Stimulated activated CD4-positive, alpha-beta T cell treated with anti-CD3 and anti-CD28 coated beads, Interleukin-12 subunit alpha, Interleukin-12 subunit beta, amount 100 ng/mL, for 24 hours (primary cell): ENCODE results near the gene OR5L1.

Experiments
- DNase-seq, 2 experiments: peaks; one replicate each; pipeline ENCODE4 v3.0.0-alpha.2; 2020; ENCODE audit warnings: low read depth in 2 of 2

OR5L1 gene

DNA sequence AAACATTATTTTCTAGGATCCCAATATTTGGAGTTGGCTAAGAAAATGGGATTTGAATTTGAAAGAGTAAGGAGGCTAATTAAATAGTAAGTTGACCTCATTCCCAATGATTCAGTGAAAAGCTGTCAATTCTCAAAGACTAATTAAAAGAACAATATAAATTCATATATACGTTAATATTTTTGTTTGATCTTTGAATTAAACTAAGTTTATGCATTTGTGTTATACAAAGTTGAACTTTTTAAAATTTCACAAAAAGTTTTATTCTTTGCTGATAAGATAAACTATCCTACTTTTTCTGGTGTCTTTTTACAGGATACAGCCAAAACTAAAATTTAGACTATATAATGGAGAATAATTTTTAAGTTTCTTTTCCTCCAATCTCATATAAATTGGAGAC is at the start of gene OR5L1:
Gene OR5L1 (plus strand): TSS at position 301 of the 400 bp plus-strand sequence. CDS start 100 bp downstream, outside the sequence.
- no peak for DNase-seq

DNA sequence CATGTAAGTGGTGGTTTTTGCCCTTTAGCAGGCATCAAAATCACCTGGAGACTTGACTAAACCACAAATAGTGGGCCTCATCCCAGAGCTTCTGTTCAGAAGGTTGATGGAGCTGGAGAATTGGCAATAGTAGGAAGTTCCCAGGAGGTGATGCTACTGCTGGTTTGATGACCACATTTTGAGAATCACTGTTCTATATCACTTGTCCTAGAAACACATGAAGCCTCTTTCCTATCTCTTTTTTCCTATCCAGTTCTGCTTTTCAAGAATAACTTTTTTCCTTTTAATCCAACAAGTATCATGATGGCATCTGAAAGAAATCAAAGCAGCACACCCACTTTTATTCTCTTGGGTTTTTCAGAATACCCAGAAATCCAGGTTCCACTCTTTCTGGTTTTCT is 38.0 kb upstream of the OR5L1 start, which contains the start of gene OR5D13:
Gene OR5D13 (plus strand): TSS at position 301 of the 400 bp plus-strand sequence. CDS start 0 bp downstream, at position 301.
- DNase-seq = no peak

DNA sequence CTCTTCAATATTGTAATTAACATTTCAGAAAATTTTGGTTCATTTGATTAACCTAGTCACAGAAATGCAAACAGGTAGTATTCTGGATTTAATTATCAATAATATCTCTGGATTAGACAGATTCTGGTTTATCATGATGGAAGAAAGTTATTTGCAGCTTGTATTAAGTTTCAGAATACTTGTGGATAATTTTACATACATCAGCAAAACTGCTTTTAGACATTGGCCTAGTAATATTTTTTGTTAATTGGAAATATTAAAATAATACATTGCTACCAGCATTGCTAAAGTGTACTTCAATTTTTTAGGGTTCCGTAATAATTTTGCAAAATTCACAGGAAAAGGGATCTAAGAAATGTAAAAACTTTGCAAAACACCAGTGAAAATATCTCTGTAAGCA is 19.6 kb upstream of the OR5L1 start:
- DNase-seq = no peak

DNA sequence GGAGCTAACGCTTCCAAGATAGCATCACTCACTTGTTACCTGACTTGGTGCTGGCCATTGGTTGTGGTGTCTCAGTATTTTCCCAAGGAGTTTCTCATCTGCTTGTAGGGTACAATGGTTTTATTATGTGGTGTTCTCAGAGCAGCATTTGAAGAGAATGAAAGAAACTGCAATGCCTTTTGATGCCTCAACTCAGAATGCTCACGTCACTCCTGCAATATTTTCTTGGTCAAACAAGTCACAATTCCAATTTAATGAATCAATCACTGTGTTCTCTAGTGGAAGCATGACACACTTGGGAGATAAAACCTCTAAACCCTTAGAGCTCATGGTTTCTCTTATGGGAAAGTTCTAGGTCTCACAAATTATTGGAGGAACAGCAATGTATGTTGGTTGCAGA is 17.8 kb upstream of the OR5L1 start:
- no peak for DNase-seq

DNA sequence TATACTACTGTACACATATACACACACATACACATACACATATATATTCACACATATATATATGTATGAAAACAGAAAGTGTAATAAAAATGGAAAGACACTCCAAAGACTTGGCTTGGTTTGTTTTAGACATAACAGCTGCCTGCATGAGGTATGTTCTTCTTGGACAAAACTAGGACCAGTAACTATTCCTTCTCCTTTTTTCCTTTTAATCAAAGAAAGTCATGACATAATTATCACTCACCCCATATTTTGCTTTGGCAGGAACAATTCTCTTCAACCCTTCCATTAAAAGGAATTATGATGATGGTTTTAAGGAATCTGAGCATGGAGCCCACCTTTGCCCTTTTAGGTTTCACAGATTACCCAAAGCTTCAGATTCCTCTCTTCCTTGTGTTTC is 15.9 kb upstream of the OR5L1 start, which contains the start of gene OR5D14:
Gene OR5D14 (plus strand): TSS at position 301 of the 400 bp plus-strand sequence. CDS start 0 bp downstream, at position 301.
- no peak for DNase-seq

DNA sequence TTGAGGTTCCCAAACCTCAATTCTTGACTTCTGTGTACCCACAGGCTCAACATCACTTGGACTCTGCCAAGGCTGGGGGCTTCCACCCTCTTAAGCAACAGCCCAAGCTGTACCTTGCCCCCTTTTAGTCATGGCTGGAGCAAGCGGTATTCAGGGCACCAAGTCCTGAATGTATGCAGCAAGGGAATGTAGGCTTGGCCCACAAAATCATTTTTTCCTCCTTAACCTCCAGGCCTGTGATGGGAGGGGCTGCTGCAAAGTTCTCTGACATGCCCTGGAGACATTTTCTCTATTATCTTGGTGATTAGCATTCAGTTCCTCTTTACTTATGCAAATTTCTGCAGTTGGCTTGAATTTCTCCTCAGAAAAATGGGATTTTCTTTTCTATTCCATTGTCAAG is 4.9 kb upstream of the OR5L1 start:
- no peak for DNase-seq

DNA sequence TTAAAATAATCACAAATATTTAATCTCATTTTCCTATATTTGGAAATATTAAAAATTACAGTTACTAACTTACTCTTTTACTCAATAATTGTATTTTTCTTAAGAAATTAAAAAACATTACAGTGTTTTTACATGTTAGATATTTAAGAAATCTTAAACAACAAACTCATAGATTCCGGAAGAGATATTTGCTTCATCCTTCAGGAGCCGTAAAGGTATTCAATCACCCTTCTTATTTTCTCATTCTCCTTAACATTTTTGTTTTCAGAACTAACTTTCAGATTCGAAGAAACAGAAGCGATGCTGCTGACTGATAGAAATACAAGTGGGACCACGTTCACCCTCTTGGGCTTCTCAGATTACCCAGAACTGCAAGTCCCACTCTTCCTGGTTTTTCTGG is 8.2 kb downstream of the OR5L1 start, which contains the start of gene OR5D18:
Gene OR5D18 (plus strand): TSS at position 301 of the 400 bp plus-strand sequence. CDS start 0 bp downstream, at position 301.
- no peak for DNase-seq

DNA sequence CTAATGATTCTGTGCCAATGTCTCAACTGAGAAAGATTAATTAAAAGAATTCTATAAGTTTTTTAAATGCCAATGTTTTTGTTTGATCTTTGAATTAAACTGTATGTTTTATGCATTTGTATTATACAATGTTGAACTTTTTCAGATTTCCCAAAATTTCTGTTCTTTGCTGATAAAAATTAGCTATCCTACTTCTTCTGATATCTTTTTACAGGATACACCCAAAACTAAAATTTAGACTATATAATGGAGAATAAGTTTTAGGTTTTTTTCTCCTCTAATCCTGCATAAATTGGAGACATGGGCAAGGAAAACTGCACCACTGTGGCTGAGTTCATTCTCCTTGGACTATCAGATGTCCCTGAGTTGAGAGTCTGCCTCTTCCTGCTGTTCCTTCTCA is 15.8 kb downstream of the OR5L1 start, which contains the start of gene OR5L2:
Gene OR5L2 (plus strand): TSS at position 301 of the 400 bp plus-strand sequence. CDS start 0 bp downstream, at position 301.
- no peak for DNase-seq

DNA sequence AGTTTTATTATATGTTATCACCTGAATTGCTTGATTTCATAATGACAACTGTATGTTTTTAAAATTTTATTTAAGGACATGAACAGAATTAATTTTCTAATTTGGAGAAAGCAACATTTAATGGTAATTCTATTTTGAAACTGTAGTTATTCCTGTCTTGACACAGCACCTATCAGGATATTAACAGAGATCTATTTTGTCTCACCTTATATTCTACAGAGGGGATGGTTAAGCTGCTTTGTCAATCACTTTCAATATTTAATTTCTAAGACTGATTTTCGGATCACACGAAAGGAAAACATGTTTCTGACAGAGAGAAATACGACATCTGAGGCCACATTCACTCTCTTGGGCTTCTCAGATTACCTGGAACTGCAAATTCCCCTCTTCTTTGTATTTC is 27.3 kb downstream of the OR5L1 start, which contains the start of gene OR5D16:
Gene OR5D16 (plus strand): TSS at position 301 of the 400 bp plus-strand sequence. CDS start 0 bp downstream, at position 301.
- no peak for DNase-seq

DNA sequence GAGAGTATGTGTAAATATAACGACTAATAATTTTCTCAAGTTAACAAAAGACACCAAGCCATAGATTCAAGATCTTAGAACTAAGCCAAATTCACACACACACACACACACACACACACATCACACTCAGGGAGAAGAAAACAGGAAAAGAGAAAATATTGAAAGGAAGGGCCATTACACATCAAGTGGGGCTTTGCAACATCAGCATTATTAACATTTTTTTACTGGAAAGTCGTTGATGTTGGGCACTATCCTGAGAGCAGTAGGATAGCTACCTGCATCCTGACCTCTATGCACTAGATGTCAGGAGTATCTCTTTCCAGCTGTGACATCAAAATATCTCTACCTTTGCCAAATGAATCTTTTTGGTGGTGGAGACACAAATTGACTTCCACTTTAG is 36.3 kb downstream of the OR5L1 start:
- no peak for DNase-seq

DNA sequence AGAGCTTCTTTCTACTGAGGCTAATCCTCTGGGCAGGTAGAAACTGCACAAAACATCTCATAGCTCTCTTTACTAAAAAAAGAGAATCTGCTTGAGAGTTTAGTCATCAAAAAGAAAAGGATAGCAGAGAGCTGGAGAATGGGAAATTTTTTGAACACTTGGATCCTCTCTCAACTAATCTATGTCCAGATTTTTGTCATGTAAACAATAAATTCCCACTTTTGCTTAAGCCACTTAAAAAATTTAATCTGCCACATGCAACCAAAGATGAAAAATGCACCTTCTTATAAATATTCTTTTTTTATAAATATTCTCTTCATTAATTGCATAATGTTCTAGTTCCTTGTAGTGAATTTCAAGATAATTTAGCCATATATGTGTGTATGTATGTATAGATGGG is 37.9 kb downstream of the OR5L1 start:
- DNase-seq = no peak

DNA sequence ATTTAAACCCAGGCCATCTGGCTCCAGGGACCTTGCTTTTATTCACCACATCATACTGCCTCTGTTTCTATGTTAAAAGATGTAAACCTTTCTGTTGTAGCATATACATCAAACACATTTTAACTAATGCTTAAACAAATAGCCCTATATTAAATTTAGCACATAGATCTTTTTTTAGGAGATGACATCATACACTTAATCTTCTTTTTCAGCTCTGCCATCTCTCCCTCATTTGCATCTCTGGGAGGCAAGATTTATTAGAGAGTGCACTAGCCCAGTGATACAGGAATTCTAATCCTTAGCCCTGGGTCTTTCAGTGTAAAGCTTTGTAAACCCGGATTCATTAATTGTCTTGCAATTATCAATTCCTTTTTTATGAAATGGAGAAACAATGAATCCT is 41.0 kb downstream of the OR5L1 start:
- no peak for DNase-seq

DNA sequence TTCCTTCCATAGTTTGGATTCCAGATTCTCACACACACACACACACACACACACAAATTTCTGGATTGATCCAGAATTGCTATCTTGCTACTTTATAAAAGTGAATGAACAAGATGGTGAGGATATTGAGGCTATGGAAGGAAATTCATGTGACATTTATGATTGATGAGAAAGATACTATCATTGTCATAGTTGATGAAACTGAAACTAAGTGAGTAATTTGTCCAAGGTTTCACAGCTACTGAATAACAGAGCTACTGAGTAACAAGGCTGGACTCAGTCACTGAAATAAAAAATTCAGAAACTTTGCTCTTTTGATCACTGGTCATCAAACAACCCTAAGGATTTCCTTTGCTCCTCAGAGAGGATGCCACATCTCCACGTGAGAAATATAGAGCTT is 43.5 kb downstream of the OR5L1 start:
- no peak for DNase-seq
